ENCODE measurements around the gene PLA2G4C.
A peak's percentile ranks its signal among the peaks of the same experiment; 100 is the strongest.
"Not testable (repeated sequence)": the region's sequence is repeated elsewhere in the genome, so short reads cannot be mapped to it uniquely, and the experiment has no call there.

Gene PLA2G4C

DNA sequence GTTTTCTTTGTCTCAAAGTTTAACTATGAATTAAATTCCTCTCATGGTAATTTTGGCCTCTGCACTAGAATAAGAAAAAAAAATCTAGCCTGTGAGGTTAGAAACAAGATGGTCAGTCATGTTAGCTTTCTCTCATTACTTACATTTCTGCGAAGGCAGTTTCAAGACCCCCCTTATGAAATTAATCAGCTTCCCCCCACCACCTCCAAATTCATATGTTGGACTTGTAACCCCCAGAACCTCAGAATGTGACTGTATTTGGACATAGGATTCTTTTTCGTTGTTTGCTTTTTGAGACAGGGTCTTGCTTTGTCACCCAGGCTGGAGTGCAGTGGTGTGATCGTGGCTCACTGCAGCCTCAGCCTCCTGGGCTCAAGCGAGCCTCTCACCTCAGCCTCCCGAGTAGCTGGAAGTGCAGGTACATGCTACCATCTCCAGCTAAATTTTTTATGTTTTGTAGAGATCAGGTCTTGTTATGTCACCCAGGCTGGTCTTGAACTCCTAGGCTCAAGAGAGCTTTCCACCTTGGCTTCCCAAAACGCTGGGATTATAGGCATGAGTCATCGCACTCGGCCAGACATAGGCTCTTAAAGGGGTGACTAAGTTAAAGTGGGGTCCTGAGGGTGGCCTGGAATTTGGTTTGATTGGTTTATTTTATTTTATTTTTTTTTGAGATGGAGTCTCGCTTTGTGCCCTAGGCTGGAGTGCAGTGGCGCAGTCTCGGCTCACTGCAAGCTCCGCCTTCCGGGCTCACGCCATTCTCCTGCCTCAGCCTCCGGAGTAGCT, 1.4 kb downstream of the PLA2G4C start:
- DNase-seq, result no peak

DNA sequence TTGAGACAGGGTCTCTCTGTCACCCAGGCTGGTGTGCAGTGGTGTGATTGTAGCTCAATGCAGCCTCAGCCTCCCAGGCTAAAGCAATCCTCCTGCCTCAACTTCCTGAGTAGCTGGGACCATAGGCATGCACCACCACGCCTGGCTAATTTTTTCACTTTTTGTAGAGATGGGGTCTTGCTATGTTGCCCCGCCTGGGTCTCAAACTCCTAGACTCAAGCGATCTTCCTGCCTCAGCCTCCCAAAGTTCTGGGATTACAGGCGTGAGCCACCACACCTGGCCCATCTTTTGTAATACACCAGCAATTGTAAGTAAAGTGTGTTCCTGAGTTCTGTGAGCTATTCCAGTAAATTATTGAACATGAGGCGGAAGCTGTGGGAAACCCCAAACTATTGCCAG, 6.7 kb downstream of the PLA2G4C start:
- DNase-seq, result no peak

DNA sequence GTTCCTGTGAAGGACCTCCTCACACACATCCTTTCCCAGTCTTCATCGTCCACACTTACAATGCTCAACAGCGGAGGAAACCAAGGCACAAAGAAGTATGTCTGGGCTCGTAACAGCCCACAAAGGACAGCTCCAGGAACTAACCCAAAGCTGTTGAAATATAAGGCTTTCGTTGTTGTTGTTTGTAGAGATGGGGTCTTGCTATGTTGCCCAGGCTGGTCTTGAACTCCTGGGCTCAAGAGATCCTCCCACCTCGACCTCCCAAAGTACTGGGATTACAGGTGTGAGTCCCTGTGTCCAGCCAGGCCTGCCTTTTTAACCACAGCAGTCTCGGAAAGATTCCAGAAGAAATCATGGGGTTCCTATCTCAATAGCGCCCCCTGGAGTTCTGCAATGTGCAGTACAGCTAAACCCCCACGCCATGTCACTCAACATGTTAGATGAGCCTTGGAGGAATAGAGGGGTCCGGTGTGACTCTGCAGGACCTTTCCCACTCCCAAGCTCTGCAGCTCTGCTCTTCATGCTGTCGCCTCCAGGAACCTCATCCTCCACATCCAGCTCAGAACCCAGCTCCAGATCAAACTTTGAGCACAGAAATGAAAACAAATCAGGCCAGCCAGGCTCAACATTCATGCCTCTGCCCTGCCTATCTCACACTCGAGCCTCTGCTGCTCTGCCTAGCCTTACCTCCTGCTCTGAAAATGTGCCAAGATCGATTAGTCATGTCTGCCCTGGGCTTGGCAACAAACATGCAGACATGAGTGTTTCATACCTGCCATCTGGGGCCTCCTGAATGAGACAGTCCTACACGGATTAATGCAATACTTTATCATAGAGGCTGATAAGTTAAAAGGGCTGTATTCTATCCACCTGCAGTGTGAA, 7.5 kb downstream of the PLA2G4C start:
- peak; percentile 18 to 32 for DNase-seq

DNA sequence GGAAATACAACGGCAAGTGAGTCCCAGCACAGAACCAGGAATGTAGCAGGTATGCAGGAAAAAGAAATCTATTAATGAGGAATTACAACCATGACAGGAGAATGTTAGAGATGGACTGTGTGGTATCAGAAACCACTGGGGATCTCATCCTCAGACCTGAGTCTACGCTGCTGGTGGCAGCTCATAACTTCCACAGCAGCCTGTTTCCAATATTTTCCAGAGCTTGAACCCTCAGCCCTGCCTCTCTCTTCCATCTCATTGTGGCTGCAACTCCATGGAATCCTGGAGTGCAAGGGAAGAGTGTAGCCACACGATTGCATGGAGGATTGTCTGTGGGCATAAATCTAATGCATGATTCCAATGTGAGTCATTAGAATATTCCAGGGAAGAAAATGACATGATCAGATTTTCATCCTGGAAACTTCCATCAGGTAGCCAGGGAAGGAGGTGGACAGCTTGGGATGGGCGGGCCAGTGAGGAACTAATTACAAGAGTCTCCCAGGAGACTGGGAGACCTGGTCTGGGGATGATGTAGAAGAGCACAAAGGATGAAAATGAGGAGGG, 14.9 kb downstream of the PLA2G4C start:
- no peak for DNase-seq

DNA sequence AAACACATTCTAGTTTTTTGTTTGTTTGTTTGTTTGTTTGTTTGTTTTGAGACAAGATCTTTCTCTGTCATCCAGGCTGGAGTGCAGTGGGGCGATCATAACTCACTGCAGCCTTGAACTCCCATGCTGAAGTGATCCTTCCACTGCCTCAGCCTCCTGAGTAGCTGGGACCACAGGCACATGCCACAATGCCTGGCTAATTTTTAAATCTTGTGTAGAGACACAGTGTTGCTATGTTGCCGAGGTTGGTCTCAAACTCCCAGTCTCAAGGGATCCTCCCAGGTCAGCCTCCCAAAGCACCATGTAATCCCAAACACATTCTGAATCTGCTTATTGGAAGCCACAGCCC, 15.8 kb downstream of the PLA2G4C start:
- DNase-seq, result no peak

DNA sequence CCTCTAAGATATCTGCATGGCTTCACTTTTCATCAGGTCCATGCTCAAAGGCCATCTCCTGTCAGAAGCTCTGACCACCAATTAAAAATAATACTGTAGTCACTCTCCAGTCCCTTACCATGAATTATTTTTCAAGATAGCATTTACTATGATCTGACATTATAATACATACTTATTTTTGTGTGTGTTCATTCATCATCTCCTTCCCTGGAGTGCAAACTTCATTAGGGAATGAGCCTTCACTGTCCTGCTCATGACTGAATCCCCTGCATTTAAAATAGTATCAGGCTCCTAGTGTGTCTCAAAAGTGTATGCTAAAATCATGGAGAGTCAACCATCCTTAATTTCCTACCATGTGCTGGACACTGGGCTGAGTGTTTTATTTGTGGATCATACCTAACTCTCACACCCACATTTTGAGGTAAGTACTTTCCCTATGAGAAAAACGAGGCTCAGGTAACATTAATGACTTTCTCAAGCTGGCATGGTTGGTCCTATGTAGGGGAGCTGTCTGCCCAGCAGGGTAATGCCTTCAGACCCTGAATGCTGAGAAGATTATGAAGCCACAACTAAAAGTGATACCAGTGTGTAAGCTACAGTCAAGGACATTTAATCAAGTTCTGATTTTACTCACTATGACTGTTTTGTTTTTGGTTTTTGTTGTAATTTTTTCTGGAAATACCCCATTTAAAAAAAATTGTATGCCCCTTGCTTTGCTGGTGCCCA, 16.3 kb downstream of the PLA2G4C start:
- no peak for DNase-seq

DNA sequence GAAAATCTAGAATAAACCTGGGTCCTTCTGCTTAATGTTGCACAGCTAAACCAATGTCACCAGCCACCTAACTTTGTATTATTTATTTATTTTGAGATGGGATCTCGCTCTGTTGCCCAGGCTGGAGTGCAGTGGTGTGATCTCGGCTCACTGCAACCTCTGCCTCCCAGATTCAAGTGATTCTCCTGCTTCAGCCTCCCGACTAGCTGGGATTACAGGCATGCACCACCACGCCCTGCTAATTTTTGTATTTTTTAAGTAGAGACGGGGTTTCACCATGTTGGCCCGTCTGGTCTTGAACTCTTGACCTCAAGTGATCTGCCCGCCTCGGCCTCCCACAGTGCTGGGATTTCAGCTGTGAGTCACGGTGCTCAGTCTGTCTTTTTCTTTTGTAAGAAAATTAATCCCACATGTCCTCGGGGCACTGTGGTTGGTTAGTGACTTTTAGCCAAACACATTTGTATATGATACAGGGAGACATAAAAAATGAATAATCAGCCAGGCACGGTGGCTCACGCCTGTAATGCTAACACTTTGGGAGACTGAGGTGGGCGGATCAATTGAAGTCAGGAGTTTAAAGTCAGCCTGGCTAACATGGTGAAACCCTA, 19.4 kb downstream of the PLA2G4C start:
- not testable (repeated sequence) for DNase-seq

DNA sequence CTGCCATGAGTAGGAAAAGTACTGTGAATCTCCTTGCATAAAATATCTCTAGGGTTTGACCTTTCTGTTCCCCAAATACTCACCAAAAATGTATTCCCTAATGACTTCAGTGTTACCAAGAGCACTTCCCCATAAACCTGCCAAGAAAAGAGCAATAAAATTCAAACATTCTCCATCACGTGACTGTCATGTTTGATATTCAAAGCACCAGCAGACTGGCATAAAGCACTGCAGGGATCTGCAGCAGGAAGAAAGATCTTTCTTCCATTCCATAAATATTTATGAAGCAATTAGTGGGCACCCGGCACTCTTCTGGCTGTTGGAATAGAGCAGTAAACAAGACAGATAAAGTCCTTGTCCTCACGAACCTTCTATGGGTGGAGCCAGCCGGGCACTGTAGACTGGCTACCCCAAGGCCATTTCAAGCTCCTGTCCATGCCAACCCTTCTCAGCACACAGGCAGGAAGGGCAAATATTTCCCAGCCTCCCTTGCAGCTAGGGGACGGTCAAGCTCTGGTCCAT, 20.3 kb downstream of the PLA2G4C start:
- DNase-seq, result no peak

DNA sequence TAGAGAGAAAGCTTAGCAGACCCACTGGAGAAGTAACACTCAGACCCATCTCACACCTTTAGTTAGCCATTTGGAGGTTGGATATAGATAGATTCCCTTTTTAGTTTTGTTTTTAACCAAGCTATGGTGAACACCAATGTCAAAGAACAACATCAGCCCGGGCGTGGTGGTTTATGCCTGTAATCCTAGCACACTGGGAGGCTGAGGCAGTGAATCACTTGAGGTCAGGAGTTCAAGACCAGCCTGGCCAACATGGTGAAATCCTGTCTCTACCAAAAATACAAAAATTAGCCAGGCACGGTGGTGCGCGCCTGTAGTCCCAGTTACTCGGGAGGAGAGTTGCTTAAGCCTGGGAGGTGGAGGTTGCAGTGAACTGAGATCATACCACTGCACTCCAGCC, 21.6 kb downstream of the PLA2G4C start:
- DNase-seq, result not testable (repeated sequence)

DNA sequence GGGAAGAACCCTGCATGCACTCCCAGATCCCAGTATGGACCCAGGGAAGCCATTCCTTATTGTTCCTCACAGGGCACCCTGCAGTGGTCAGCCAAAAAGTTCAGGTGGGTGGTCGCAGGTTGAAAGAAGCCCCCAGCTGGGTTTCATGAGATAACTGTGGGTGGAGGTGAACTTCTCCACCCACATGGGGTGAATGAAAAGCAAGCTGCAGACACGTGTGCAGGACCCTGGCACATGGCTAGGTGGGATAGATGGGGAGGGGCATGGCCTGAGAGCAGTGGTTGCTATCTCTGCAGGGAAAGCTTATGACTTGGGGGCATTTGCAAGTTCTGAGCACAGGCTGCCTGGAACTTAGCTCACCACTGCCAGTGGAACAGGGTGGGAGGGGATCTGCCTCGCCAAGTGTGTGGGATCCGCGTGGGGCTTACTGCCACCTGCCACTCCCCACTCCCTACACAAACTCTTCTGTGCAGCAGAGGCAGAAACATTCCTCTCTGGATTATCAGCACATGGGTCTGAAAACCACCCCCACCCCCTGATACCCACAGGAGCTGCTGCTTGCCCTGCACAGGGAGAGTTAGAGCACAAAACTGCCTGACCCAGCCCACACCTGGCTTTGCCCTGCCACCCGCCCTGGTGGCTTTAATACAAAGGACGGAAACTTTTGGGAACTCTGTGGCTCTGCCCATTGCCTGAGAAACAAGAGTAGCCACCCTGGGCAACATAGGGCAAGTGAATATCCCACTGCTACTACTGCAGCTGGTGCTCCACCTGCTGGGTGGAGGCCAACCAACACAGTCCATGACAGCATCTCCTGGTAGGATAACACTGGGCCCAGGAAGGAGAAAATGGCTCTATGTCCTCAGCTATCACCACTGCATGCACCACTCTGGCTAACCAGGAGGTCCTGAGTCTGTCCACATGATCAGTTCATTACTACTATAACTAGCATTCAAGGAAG, 24.4 kb downstream of the PLA2G4C start:
- DNase-seq, result no peak

DNA sequence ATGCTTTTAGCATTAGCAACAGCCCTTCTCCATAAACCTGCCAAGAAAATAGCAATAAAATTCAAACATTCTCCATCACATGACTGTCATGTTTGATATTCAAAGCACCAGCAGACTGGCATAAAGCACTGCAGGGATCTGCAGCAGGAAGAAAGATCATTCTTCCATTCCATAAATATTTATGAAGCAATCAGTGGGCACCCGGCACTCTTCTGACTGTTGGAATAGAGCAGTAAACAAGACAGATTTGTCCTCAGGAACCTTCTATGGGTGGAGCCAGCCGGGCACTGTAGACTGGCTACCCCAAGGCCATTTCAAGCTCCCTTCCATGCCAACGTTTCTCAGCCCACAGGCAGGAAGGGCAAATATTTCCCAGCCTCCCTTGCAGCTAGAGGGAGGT, 25.5 kb downstream of the PLA2G4C start:
- DNase-seq, result no peak

DNA sequence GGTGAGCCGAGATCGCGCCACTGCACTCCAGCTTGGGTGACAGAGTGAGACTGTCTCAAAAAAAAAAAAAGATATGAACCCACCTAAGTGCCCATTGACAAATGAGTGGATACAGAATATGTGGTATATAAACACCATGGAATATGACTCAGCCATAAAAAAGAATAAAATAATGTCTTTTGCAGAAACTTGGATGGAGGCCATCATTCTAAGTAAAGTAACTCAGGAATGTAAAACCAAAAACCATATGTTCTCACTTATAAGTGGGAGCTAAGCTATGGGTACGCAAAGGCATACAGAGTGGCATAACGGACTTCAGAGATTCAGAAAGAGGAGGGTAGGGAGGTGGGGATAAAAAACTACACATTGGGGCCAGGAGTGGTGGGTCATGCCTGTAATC, 29.5 kb downstream of the PLA2G4C start:
- DNase-seq, result no peak

DNA sequence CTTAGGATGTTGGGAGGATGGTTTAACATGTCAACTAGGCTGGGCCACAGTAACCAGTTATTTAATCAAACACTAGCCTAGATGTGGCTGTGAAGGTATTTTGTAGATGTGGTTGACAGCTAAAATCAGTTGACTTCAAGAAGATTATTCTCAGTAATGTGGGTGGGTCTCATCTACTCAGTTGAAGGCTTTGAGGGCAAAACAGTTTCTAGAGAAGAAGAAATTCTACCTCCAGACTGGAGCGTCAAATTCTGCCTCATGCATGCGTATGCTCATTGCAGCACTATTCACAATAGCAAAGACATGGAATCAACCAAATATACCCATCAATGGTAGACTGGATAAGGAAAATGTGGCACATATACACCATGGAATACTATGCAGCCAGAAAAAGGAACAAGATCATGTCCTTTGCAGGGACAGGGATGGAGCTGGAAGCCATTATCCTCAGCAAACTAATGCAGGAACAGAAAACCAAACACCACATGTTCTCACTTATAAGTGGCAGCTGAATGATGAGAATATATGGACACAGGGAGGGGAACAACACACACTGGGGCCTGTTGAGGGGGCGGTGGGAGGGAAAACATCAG, 40.3 kb downstream of the PLA2G4C start:
- DNase-seq, result not testable (repeated sequence)

DNA sequence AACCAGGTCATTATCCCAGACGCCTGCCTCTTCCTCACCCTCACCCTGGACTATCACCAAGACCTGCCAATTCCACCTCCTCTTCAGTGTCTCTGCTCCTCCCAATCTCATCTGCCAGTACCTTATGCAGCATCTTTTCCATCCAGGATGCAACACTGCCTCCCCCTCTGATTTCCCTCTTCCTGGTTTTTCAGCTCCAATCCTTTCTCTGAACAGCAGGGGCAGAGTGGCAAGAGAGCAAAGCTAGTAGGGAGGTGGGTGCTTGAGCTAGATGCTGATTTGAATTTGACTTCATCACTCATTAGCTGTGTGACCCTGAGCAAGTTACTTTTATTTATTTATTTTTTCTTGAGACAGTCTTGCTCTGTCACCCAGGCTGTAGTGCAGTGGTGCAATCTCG, 41.2 kb downstream of the PLA2G4C start:
- no peak for DNase-seq

DNA sequence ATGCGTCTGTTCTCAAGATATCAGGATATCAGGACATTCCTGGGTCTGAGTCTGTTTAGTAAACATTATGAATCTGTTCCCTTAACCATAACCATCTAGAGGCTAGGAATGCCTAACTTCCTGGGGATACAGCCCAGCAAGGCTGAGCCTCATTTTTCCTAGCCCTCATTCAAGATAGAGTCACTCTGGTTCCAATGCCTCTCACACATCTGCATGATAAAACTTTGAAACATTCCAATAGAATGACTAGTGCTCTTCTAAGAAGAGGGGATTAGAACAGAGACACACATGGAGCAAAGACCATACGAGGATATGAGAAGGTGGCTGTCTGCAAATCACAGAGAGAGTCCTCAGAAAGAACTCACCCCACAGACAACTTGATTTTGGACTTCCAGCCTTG, 46.1 kb downstream of the PLA2G4C start:
- DNase-seq, result no peak

DNA sequence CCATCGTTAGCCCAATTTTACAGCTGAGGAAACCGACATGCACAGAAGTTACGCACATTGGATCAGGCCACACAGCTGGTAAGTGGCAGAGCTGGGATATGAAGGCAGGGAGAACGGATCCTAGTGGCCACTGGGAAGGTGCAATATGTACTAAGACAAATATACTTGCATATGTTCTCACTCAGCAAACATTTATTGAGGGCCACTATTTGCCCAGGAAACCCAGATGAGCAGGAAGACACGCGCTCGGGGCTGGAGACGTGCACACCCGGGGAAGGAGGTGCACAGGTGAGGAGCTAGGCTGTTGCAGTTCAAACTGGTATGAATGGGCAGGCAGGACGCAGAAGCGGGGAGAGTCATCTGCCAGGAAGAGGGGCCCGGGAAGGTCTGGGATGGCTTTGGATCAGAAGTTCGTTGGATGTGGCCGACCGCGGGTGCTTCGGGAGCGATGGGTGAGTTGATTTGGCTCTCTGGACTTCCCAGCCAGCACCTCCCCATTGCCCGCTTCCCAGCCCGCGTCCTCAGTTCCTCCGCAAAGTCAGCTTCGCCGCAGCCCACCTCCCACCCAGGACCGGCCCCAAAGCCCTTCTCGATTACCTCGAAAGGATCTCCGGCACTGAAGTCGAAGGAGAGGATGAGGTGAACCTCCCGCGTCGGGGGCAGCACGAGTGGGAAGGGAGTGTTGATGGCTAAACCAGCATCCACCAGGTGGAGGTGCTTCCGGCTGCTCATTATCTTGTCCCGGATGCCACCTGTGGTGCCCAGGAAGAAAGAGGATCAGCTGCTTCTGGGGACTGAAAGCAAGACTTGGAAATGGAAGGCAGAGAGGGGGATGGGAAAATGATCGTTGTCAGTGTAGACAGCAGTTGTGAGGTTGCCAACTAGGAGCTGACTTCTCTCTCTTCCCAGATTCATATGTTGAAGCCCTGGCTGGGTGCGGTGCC, 48.9 kb downstream of the PLA2G4C start:
- no peak for DNase-seq

DNA sequence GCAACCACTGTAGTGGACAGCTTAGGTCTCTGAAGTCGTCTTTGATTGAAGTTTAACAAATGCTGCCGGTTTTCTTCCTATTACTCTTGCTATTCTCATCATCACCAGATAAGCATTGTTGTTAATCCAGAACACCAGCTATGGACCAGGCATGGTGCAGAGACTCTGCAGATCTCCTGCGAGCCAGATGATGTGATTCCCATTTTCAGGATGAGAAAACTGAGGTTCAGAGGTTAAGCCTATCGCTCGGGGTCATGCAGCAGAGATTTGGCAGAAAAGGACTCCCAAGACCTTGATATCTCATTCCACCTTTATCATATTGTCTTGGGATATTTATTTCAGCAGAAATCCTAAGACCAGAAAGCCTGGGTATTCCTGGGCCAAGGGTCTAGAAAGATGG, 50.2 kb downstream of the PLA2G4C start:
- no peak for DNase-seq

DNA sequence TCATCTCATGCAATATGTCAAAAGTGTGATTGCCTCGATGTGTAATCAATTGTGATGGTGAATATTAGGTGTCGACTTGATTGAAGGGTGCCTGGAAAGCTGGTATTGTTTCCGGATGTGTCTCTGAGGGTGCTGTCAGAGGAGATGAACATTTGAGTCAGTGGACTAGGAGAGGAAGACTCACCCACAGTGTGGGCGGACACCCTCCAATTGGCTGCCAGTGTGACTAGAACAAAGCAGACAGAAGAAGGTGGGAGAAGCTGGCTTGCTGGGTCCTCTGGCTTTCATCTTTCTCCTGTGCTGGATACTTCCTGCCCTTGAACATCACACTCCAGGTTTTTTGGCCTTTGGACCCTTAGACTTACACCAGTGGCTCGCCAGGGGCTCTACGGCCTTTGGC, 51.3 kb downstream of the PLA2G4C start:
- no peak for DNase-seq

DNA sequence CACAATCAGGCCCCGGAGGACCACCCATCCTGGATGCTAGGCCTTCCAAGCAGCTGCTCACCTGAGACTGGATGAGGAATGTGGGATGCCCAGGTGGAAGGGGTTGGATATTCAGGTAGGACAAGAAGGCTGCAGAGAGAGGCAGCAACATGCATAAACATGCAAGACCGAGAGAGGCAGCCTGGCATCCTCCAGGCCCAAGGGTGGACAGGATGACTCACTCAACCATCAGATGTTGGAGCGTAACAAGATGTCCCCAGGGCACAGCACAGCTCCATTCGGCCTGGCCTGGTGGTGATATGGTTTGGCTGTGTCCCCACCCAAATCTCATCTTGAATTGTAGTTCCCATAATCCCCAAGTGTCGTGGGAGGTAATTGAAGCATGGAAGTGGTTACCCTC, 56.8 kb downstream of the PLA2G4C start:
- no peak for DNase-seq

DNA sequence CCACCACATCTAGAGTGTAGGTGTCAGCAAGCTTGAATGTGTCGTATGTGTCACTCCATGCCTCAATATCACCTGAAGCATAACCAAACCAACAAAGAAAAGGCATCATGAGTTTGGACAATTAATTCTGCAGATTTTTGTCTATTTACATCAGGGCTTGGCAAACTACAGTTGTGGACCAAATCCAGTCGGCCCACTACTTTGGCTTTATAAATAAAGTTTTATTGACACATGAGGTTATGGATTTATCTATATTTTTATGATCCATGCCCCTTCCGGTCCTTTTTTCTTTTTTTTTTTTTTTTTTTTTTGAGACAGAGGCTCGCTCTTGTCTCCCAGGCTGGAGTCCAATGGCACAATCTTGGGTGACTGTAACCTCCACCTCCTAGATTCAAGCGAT, 57.5 kb downstream of the PLA2G4C start:
- no peak for DNase-seq
